Measurements from ENCODE around the gene RDH11. TPM values are rescaled to one million over a fixed set of nuclear protein-coding genes. Genes with fewer than 3 reads are reported as not detected.

The RDH11 gene
- total RNA-seq, 1 donor from 2014 or later, result 62.1 TPM

DNA sequence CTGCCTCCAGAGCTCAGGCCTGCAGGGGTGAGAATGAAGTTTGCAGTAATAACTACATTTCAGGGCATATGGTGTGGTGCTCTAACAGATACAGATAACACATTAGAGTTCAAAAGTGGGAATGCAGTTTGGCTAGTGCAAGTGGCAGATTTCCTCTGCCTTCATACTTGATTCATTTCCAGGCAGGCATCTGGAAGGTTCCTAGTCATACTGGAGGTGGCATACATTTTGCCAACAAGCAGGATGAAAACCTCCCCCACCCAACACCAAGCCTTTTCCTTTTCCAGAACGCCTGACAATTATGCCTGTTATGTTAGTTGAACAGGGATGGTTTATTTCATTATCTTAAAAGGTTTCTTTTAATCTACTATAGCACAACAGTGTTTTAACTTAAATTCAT, 45.4 kb downstream of the RDH11 start:
- no peak for DNase-seq (ENCODE audit: low spot score)

DNA sequence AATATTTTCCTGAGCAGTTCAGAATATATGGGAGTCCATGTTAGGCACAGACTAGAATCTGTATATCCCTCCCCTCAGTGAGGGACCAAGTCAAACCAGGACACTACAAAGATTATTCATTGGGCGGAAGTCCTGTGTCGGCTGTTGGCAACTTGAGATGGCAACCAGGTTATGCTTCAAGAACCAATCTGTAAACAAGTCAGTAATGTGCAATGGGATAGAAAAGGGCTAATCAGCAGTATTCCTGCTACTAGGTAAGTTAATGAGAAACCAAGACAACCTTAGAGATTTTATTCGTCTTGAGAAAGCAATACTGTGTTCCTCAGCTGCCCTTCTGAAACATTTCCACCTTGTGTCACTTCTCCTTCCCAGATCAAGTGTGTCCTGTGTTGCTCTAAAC, 49.4 kb downstream of the RDH11 start:
- DNase-seq (ENCODE audit: low spot score), result no peak

GRCh38 chr14:67645414-67645813, 50.1 kb downstream of the RDH11 start:
- DNase-seq (ENCODE audit: low spot score), result no peak

GRCh38 chr14:67644428-67644827, 51.1 kb downstream of the RDH11 start:
- DNase-seq (ENCODE audit: low spot score), result no peak

- DNase-seq (ENCODE audit: low spot score), result no peak
Observed at GRCh38 chr14:67643713-67644112, 51.9 kb downstream of the RDH11 start.

- no peak for DNase-seq (ENCODE audit: low spot score)
Observed at GRCh38 chr14:67641902-67642749, 53.4 kb downstream of the RDH11 start.

DNA sequence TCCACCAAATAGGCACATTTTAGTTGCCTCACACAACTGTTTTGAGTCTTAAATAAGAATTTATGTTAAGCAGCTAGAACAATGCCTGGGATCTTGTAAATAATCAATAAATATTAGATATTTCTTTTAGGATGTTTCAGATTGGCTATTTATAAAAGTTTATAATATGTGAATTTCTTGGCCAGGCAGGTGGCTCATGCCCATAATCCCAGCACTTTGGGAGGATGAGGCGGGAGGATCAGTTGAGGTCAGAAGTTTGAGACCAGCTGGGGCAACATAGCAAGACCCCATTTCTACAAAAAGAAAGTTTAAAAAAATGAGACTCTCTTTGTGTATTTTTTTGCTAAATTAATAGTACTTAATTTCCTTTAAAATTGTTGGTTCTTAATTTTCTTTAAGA, 54.1 kb downstream of the RDH11 start:
- DNase-seq (ENCODE audit: low spot score), result no peak

DNA sequence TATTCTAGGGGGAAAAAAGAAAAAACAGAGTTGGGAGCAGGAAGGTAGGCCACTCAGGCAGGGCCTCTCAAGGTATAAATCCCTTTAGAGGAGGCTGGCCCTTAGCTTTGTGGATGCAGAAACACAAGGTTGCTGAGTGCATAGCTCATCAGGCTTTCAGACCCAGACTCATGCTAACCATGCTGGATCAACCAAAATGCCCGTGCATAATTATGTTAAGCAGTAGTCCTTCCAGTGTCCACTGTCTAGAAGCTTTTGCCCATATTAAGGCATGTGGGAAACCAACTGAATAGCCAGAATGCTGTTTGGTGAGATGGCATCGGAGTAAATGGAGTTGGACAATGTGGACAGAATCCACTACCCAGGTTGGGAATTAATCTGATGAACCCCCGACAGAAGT, 56.9 kb downstream of the RDH11 start:
- DNase-seq (ENCODE audit: low spot score), result no peak

- DNase-seq (ENCODE audit: low spot score), result no peak
Observed at GRCh38 chr14:67636361-67636919, 59.1 kb downstream of the RDH11 start.

- no peak for DNase-seq (ENCODE audit: low spot score)
Observed at GRCh38 chr14:67633451-67634147, 62.0 kb downstream of the RDH11 start.

GRCh38 chr14:67630938-67631337, 64.6 kb downstream of the RDH11 start:
- no peak for DNase-seq (ENCODE audit: low spot score)

DNA sequence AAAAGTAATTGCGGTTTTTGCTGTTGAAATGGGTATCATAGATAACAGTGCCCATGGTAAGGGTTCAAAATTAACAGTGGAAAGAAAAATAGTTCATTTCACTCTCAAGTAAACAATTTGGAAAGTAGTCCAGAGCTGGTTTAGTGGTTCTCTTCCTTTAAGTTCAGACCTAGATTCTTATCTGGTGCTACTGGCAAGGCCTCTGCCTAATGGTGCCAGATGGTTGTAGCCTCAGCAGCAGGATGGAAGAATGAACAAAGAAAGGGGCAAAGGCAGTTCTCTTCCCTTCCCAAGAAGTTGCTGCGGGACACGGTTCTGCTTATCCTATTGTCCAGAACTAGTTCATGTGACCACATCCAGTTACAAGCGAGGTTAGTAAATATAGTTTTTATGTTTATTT, 65.4 kb downstream of the RDH11 start:
- DNase-seq (ENCODE audit: low spot score), result no peak

DNA sequence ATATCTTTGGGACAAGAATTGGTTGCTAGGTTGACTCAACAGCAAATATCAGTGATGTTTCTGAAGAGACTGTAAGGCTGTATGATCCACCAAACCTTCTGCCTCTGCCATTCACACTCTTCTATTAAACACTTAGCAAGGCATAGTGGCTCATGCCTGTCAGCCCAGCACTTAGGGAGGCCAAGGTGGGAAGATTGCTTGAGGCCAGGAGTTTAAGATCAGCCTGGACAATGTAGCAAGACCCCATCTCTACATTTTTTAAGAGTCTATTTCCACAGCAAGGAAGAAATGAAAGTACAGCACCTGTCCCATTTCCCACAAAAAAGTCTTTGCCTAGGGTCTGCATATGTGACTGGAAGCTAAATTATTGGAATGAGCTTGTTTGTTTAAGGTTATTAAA, 68.0 kb downstream of the RDH11 start:
- no peak for DNase-seq (ENCODE audit: low spot score)

Other genes with a start within 250 kb of the RDH11 start
- 24.7 TPM for gene TMEM229B, start 207.0 kb downstream of the RDH11 start, total RNA-seq
- 46.3 TPM for gene PLEKHH1, start 162.5 kb downstream of the RDH11 start, total RNA-seq
- gene PIGH, start 95.5 kb downstream of the RDH11 start, total RNA-seq, result 29.8 TPM
- gene ARG2, start 75.8 kb downstream of the RDH11 start, total RNA-seq, result 6.0 TPM
- 108 TPM for gene VTI1B, start 21.1 kb downstream of the RDH11 start, total RNA-seq
- gene RDH12, start 6.1 kb upstream of the RDH11 start, total RNA-seq, result 0.21 TPM
- gene ZFYVE26, start 120.8 kb upstream of the RDH11 start, total RNA-seq, result 33.7 TPM
- 36.6 TPM for gene RAD51B, start 124.0 kb upstream of the RDH11 start, total RNA-seq